GM19193 (cell line): ENCODE data around the gene TRNP1.

Experiments used
- POLR2A ChIP-seq: IDR thresholded peaks from 4 replicates; pipeline ENCODE4 v1.6.1; 2011; ENCODE audit not compliant: insufficient read depth, insufficient read length; ENCODE audit errors: extremely low read depth

TRNP1 gene

GRCh38 chr1:27005648-27006496 lies 12.4 kb downstream of the TRNP1 start:
- no peak for TF ChIP-seq POLR2A

DNA sequence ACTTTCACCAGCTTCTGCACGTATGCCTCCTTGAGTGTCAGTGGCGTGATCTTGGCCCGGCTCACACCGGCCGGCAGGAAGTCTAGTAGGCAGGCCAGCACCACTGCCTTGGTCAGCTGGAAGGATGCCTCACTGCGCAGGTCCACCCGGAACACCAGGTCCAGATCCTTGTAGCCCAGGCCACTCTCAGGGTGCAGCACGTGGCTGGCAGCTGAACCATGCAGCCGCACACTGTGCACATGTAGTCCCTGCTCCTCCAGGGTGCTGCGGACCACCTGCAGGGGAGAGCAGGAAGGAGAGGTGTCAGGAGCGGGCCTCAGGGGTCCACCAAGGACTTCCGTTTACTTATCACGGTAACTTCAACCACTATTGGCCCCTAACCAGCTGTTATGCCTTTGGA lies 13.2 kb downstream of the TRNP1 start:
- no peak for TF ChIP-seq POLR2A

- TF ChIP-seq POLR2A = no peak
These were observed 14.6 kb downstream of the TRNP1 start for GRCh38 chr1:27007909-27008582.

DNA sequence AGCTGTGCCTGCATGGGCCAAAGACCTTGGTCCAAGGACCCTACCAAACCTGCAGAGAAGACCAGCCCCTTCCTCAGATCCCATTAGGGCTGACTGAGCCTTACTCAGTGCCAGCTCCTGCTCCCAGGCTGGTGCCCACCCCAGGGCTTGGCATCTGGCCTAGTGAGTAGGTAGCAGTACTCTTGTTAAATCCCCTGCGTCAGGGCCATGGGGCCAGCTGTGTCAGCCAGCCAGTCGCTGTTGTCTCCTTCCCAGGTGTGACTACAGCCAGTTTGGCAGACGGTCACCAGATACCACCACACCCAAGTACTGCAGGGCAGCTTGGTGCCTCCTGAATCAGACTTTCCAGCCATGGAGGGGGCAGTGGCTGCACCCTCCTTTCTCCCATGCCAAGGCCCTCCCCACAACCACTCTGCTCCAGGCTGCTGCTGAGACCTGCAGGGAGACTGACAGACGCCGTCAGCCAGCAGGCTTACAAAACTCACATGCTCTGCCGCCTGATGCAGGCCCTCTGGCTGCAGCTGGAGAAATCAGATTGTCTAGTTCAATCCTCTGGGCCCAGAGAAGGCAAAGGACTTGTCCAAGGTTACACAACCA lies 16.2 kb downstream of the TRNP1 start:
- no peak for TF ChIP-seq POLR2A

DNA sequence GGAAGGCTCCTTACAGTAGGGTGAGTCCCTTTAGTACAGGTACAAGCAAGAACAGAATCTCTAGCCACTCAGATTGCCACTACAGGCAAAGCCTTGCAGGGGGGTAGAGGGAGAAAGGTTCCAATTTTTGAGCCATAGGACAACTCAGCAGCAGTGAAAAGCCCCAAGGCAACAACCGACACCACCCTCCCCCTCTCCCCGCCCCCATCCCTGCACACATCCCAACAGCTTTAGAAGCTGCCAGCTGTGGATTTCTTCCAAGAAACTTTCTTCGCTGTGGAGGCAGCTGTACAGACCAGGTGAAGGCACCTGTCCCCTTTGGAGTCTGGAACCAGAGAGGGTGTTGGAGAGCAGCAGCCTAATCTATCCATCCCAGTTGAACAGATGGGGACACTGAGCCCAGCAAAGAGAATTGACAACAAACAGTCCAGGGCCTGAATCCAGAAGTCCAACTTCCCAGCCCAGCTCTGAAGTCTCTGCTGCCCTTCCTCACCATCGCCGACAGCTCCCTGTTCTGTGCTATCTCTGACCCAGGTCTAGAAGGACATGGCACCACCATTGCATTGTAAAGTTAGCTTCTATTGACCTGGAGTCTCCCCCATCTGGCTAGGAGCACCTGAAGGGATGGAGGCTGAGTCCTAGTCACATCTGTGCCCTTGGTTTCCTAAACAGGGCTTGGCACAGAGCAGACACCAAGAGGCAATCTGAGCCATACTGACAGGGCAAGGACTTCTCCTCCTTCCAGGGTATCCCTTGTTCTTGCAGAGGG lies 16.9 kb downstream of the TRNP1 start:
- TF ChIP-seq POLR2A = no peak

DNA sequence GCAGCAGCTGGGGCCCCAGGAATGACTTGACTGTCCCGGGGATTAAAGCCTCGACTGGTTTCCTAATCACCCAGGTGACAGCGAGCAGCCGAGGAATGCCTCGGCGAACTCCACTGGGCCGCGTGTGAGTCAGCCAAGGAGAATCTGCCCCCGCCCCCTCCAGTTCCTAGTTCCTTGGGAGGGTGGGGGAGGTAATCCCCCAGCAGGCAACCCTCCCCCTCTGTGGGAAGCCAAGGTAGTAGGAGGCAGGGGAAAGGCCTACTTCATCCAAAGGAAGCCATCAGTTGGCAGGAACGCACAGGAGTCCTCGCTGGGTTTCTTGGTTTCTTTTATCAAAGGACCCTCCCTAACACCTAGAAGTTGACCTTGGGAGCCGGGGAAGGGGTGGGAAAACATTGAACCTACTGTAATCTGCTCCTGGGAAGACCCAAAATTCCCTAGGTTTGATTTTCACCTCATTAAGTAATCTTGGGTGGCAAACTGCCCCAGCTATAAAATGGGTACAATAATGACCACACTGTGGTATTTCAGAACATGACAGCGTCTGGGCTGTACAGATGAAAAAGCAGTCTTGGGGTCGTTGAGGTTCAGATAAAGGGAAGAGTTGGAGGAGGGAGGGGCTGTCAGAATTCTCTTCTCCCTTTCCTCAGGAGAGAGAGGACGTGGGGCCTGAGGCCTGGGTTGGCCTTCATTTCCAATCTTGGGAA lies 17.7 kb downstream of the TRNP1 start:
- TF ChIP-seq POLR2A = no peak

- no peak for TF ChIP-seq POLR2A
These were observed 18.6 kb downstream of the TRNP1 start for GRCh38 chr1:27011976-27012563.

DNA sequence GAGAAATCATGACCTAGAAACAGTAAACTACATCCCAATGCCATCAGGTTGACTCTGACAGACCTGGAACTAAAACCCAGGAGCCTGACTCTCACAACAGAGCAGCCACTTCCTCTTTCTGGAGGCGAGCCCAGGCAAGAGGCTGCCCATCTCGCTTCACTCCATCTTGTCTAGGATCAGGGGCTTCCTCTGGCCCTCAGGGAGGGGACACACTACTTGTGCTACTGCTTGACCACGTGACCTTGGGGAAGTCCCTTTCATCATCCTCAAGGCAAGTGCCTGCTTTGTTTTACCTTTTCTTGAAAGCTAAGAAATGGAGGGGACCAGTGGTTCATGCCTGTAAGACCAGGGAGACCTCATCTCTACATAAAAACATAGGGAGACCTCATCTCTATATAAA lies 21.8 kb downstream of the TRNP1 start:
- no peak for TF ChIP-seq POLR2A

GRCh38 chr1:27016376-27016775 lies 22.9 kb downstream of the TRNP1 start:
- TF ChIP-seq POLR2A = no peak

- no peak for TF ChIP-seq POLR2A
These were observed 23.7 kb downstream of the TRNP1 start for GRCh38 chr1:27017207-27017606.

DNA sequence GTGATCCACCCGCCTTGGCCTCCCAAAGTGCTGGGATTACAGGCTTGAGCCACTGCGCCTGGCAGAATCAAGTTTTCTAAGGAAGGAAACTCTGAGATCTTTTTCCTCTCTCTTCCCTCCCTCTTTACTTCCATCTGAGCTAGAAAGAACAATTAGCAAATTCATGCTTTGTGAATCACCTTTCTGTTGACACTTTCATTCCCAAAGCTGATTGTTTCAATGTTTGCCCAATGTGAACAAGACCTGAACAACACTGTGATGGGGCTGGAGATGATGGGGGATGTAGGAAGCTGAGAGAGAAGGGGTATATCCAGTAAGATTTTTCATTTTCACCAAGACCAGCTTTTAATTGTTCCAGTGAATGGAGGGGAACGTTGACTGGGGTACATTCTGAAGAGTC lies 24.8 kb downstream of the TRNP1 start:
- no peak for TF ChIP-seq POLR2A

- TF ChIP-seq POLR2A = no peak
These were observed 28.0 kb downstream of the TRNP1 start for GRCh38 chr1:27021354-27022031.

DNA sequence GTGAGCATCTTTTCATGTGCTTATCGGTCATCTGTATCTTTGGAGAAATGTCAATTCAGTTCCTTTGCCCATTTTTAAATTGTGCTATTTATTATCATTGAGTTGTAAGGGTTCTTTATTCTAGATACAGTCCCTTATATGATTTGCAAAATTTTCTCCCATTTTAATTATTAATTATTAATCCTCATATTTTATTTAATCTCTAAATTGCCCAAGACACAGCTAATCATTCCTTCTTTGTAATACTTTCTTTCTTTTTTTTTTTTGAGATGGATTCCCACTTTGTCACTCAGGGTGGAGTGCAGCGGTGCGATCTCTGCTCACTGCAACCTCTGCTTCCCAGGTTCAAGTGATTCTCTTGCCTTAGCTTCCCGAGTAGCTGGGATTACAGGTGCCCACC lies 32.2 kb downstream of the TRNP1 start:
- no peak for TF ChIP-seq POLR2A
